ENCODE data around the gene RPA3. TPM values are rescaled to one million over a fixed set of nuclear protein-coding genes. Genes with fewer than 3 reads are reported as not detected.

The RPA3 gene
- total RNA-seq, 2 donors from 2014 or later: 28.2 to 29.5 TPM

DNA sequence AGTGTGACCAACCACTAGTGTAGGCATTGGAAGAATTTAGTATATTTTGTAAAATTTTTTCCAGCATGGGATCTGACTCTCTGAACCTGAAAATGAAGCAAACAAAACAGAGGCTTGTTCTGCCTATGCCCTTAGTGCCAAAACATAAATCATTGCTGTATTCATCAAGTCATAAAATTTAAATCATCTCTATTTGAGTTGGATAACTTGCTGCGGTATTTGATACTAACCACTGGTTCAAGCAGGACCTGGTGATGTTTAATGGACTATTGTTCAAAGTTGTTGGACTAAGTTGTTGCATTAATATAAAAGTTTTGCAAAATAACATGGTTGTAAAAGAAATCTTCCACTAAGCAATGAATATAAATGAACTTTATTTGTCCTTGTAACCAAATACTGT lies 19.8 kb upstream of the RPA3 start:
- whole genome bisulfite sequencing: 19% methylated on average over 1 of the region's 1 CpG
- intact Hi-C loops (cut with DNase I): no loop called here

DNA sequence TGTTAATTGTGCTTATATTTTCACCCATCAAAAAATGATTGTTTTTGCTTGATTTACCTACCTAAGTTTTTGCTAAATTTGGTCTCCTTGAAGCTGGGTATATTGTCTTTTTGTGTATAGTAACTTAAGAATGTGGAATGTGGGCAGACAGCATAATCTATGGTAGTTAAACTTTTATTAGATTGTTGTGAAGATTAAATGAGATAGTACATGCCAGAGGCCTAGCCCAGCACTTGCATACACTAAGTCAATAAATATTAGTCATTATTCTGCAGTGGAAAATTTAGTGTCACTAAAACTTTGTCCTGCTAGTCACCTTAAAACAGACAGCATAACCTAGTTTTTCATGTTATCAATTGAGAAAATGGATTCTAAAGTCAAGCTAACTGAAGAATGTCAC lies 19.3 kb upstream of the RPA3 start:
- no peaks in the 10 kb centered on the region for H3K36me3 ChIP-seq
- H3K27me3 ChIP-seq (replicated peaks; ENCODE audit: insufficient read depth): no peaks in the 10 kb centered on the region
- TF ChIP-seq, protein P1, sequence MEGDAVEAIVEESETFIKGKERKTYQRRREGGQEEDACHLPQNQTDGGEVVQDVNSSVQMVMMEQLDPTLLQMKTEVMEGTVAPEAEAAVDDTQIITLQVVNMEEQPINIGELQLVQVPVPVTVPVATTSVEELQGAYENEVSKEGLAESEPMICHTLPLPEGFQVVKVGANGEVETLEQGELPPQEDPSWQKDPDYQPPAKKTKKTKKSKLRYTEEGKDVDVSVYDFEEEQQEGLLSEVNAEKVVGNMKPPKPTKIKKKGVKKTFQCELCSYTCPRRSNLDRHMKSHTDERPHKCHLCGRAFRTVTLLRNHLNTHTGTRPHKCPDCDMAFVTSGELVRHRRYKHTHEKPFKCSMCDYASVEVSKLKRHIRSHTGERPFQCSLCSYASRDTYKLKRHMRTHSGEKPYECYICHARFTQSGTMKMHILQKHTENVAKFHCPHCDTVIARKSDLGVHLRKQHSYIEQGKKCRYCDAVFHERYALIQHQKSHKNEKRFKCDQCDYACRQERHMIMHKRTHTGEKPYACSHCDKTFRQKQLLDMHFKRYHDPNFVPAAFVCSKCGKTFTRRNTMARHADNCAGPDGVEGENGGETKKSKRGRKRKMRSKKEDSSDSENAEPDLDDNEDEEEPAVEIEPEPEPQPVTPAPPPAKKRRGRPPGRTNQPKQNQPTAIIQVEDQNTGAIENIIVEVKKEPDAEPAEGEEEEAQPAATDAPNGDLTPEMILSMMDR (IDR thresholded peaks at IDR 0.05): no peak
- TF ChIP-seq POLR2A (IDR thresholded peaks at IDR 0.05) (no peak), POLR2AphosphoS5 (IDR thresholded peaks at IDR 0.05) (no peak)
- H3K4me1 ChIP-seq (replicated peaks): peaks cover 5% of the 10 kb centered on the region
- no peaks in the 10 kb centered on the region for H3K9me3 ChIP-seq
- intact Hi-C loops (cut with DNase I): no loop called here
- no peak overlapping the region for H3K4me3 ChIP-seq
- no peak for DNase-seq (ENCODE audit: low spot score)
- peak overlapping the region in 1 of 2 donors; percentile 31 for H3K27ac ChIP-seq

More for the DNA sequence above, 19.8 kb upstream of the RPA3 start:
- Histone ChIP-seq H3K4me1 (replicated peaks) (peaks cover 5% of the 10 kb centered on the region), H3K27me3 (replicated peaks; ENCODE audit: insufficient read depth) (no peaks in the 10 kb centered on the region), H3K27ac (peak overlapping the region in 1 of 2 donors; percentile 31), H3K9me3 (no peaks in the 10 kb centered on the region), H3K36me3 (no peaks in the 10 kb centered on the region), H3K4me3 (no peak overlapping the region)
- no peak for DNase-seq (ENCODE audit: low spot score)
- TF ChIP-seq, protein P1 (IDR thresholded peaks at IDR 0.05): no peak
- TF ChIP-seq POLR2A (IDR thresholded peaks at IDR 0.05) (no peak), POLR2AphosphoS5 (IDR thresholded peaks at IDR 0.05) (peak; percentile 59)

DNA sequence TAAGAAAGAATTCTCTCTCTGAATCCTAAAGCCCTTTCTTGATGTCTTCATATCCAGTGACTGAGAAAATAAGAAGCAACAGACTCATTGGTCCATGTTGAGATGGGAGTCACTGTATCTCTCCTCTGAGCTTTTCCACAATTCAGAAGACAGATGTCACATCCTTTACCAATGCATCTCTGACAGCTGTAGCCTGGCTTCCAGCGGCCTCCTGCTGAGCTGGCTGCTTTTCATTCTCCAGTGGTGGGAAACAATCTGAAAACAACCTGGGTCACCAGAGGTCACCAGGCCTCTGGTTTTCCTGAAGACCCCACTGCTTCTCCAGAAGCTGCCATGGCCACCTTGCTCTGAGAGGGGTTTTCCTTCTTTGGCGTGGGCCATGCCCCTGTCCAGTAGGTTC lies 18.3 kb upstream of the RPA3 start:
- 92% methylated on average over 2 of the region's 2 CpGs for WGBS
- H3K27me3 ChIP-seq (replicated peaks; ENCODE audit: insufficient read depth): no peaks in the 10 kb centered on the region
- TF ChIP-seq POLR2A (IDR thresholded peaks at IDR 0.05) (no peak), POLR2AphosphoS5 (IDR thresholded peaks at IDR 0.05) (no peak)
- TF ChIP-seq, protein P1 (IDR thresholded peaks at IDR 0.05): no peak
- intact Hi-C loops (cut with DNase I): no loop called here
- H3K4me3 ChIP-seq: no peak overlapping the region
- no peak for DNase-seq (ENCODE audit: low spot score)
- H3K4me1 ChIP-seq (replicated peaks): peaks cover 8% of the 10 kb centered on the region
- no peaks in the 10 kb centered on the region for H3K9me3 ChIP-seq
- H3K36me3 ChIP-seq: no peaks in the 10 kb centered on the region
- no peak overlapping the region for H3K27ac ChIP-seq

DNA sequence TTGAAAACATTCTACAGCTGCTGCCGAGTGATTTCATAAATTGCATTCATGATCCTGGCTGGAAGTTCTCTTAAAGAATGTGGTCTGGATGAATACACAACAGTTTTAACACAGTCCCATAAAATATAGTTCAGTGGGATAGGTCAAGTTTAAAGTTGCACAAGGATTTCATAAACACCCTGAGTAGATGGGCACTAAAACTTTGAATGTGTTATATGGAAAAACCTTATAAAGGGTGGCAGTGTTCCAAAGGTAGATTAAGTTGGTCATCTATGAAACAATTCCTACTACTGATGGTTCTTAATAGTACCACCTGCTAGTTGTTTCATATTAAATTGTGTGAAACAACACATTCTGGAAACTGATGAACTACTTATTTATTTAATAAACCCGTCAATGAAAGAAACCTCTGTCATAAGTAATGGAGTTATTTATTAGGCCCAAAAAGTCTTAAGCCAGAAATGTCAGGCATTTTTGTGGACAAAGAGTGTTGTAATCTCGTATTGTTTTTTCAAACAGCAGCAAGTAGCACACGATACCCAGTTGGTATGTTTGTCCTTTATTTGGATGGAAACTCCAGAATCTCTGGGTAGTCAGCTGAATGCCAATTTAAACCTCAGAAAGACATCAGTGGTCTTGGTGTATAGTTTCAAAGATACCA lies 14.3 kb upstream of the RPA3 start:
- no peaks in the 10 kb centered on the region for H3K36me3 ChIP-seq
- no peaks in the 10 kb centered on the region for H3K9me3 ChIP-seq
- H3K27ac ChIP-seq: peak overlapping the region; percentile 15 to 32
- H3K27me3 ChIP-seq (replicated peaks; ENCODE audit: insufficient read depth): no peaks in the 10 kb centered on the region
- intact Hi-C loops (cut with DNase I): no loop called here
- DNase-seq (ENCODE audit: low spot score): no peak
- TF ChIP-seq POLR2AphosphoS5 (IDR thresholded peaks at IDR 0.05) (peak; percentile 51), POLR2A (IDR thresholded peaks at IDR 0.05) (no peak)
- peaks cover 11% of the 10 kb centered on the region for H3K4me1 ChIP-seq (replicated peaks)
- 26% methylated on average over 4 of the region's 4 CpGs for WGBS
- H3K4me3 ChIP-seq: no peak overlapping the region

DNA sequence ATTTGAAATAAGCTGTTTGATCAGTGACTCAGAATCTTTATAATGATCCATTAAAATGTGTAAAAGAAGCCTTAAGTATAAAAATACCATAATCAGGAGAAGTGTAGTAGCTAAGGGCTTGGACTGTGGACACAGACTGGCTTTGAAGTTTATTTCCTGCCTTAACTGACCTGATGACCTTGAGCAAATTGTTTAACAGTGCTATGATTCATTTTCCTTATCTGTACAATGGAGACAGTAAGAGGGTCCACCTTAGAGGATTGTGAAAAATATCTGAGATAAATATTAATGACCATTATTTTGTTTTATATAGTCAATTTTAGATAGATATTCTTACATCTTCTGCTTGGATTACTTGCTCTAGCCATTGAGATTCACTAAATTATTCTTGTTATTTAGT lies 13.3 kb upstream of the RPA3 start:
- no peak for DNase-seq (ENCODE audit: low spot score)
- Histone ChIP-seq H3K27me3 (replicated peaks; ENCODE audit: insufficient read depth) (no peaks in the 10 kb centered on the region), H3K9me3 (no peaks in the 10 kb centered on the region), H3K27ac (peak overlapping the region in 1 of 2 donors; percentile 32), H3K36me3 (no peaks in the 10 kb centered on the region), H3K4me3 (no peak overlapping the region), H3K4me1 (replicated peaks) (peaks cover 7% of the 10 kb centered on the region)
- TF ChIP-seq POLR2A (IDR thresholded peaks at IDR 0.05): no peak
- intact Hi-C loops (cut with DNase I): no loop called here

All from prostate gland (tissue), 2 donors.